ENCODE measurements around the gene SCYGR3. TPM values are rescaled to one million over a fixed set of nuclear protein-coding genes. Genes with fewer than 3 reads are reported as not detected.

SCYGR3 gene
- total RNA-seq (2014; rRNA removed; shearing (Covaris generic)) (not detected in 2 replicates), polyA plus RNA-seq (2016; fragmentation: Nextera tagmentation; extraction: Ambion mirVana) (not detected in 2 replicates)
- long read RNA-seq, result 0 reads

GRCh38 chr2:227614740-227615139 lies at the start of gene SCYGR3:
TSS of gene SCYGR3 (minus strand) at chr2:227614840. CDS start at chr2:227614840, 0 bp downstream.
- Histone ChIP-seq H3K4me3 (no peak within 1 kb of the TSS), H4K20me1 (replicated peaks; ENCODE audit: insufficient read depth) (no peaks in the 10 kb centered on the region), H3K36me3 (ENCODE audit: insufficient read depth) (no peaks in the 10 kb centered on the region), H3K27me3 (ENCODE audit: insufficient read depth) (no peaks in the 10 kb centered on the region), H3K4me2 (no peak within 1 kb of the TSS), H3K27ac (ENCODE audit: low read depth) (no peak within 1 kb of the TSS), H3K79me2 (replicated peaks; ENCODE audit: insufficient read depth) (no peaks in the 10 kb centered on the region), H2AFZ (peak within 1 kb of the TSS; percentile 53; the same call in 1 of the 2 replicates), H3K4me1 (ENCODE audit: insufficient read depth) (peaks cover 7% of the 10 kb centered on the region; the same call in 1 of the 2 replicates), H3F3A (replicated peaks; ENCODE audit: low read depth) (no peaks in the 10 kb centered on the region), H3K9me2 (ENCODE audit: insufficient read depth) (no peaks in the 10 kb centered on the region)
- no peaks in the 10 kb centered on the region for H3K36me3 Mint-ChIP-seq (ENCODE audit: low read depth)
- H3K9me3 Mint-ChIP-seq, result no peaks in the 10 kb centered on the region
- no peak for ATAC-seq
- peaks cover 15% of the 10 kb centered on the region for H3K4me1 Mint-ChIP-seq
- H3K4me3 Mint-ChIP-seq, result no peak within 1 kb of the TSS
- H3K27ac Mint-ChIP-seq, result no peak within 1 kb of the TSS
- TF ChIP-seq POLR2AphosphoS5 (IDR thresholded peaks at IDR 0.05; ENCODE audit: low read depth) (no peak), JUNB (IDR thresholded peaks at IDR 0.05; ENCODE audit: unreplicated experiment) (no peak), ZNF331 (CRISPR knock-in tag; IDR thresholded peaks at IDR 0.05; ENCODE audit: low read depth) (no peak), ETS1 (IDR thresholded peaks at IDR 0.05) (no peak), CTCF (conservative IDR thresholded peaks at IDR 0.05; ENCODE audit: low read depth in 2 of 2) (no peak), ZNF462 (CRISPR knock-in tag; IDR thresholded peaks at IDR 0.05) (no peak), NANOG (IDR thresholded peaks at IDR 0.05; ENCODE audit: borderline replicate concordance) (no peak)
- no peak for DNase-seq (ENCODE audit: low spot score)
- peaks cover 4% of the 10 kb centered on the region for H3K27me3 Mint-ChIP-seq (ENCODE audit: insufficient read depth, low read depth, poor library complexity)

All from GM23338 (cell line).